ENCODE measurements around the gene TRIM46. TPM values are rescaled to one million over a fixed set of nuclear protein-coding genes. Genes with fewer than 3 reads are reported as not detected.

The TRIM46 gene
- polyA plus RNA-seq, 1 donor (not counting 4 experiments of a cell fraction or from before 2014, with no cell fraction given) = 1.7 TPM

DNA sequence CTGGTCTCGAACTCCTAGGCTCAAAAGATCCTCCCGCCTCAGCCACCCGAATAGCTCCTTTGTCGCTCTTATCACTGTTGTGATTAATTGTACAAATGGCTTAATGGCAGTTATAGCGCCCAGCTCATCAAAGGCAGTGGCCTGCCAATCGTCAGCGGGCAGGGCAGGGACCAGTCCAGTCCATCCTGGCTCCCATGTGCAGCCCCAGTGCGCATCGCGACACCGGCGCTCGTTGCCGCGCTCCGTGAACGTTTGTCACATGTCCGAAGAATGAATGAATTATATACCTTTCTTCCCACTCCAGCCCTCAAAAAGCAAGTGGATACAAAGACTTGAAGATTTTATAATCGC is 53.2 kb downstream of the TRIM46 start:
- dilution Hi-C loops (cut with MboI; ENCODE audit: extremely low pct_ligation_motif_present, low sequenced_read_pairs) = no loop called here
- H3K27ac ChIP-seq (ENCODE audit: control insufficient read depth, insufficient read depth, low read length) = peak overlapping the region; percentile 87
- H3K79me2 ChIP-seq (ENCODE audit: control insufficient read depth, insufficient read depth, low read length) = peaks cover 13% of the 10 kb centered on the region
- H4K20me1 ChIP-seq (ENCODE audit: control insufficient read depth, extremely low read depth, insufficient read depth, low read length) = no peaks in the 10 kb centered on the region
- no peaks in the 10 kb centered on the region for H3K9me3 ChIP-seq (ENCODE audit: control insufficient read depth, low read depth, low read length)
- peak overlapping the region; percentile 55 to 94 (median 94) for H3K4me3 ChIP-seq (ENCODE audit: control insufficient read depth in 2 of 3, extremely low read depth in 1 of 3, insufficient read depth in 2 of 3, low read depth in 1 of 3, low read length in 3 of 3)
- peaks cover 3% of the 10 kb centered on the region for H3K9me1 ChIP-seq (ENCODE audit: control insufficient read depth, extremely low read depth, insufficient read depth, low read length)
- no peaks in the 10 kb centered on the region for H3K36me3 ChIP-seq (ENCODE audit: control insufficient read depth in 2 of 2, extremely low read depth in 1 of 2, insufficient read depth in 2 of 2, low read length in 2 of 2)
- TF ChIP-seq EZH2 (IDR thresholded peaks at IDR 0.05; ENCODE audit: low read length) = no peak
- TF ChIP-seq, protein P1, sequence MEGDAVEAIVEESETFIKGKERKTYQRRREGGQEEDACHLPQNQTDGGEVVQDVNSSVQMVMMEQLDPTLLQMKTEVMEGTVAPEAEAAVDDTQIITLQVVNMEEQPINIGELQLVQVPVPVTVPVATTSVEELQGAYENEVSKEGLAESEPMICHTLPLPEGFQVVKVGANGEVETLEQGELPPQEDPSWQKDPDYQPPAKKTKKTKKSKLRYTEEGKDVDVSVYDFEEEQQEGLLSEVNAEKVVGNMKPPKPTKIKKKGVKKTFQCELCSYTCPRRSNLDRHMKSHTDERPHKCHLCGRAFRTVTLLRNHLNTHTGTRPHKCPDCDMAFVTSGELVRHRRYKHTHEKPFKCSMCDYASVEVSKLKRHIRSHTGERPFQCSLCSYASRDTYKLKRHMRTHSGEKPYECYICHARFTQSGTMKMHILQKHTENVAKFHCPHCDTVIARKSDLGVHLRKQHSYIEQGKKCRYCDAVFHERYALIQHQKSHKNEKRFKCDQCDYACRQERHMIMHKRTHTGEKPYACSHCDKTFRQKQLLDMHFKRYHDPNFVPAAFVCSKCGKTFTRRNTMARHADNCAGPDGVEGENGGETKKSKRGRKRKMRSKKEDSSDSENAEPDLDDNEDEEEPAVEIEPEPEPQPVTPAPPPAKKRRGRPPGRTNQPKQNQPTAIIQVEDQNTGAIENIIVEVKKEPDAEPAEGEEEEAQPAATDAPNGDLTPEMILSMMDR (optimal IDR thresholded peaks at IDR 0.05 in 1 of 3, IDR thresholded peaks at IDR 0.05 in 1 of 3, conservative IDR thresholded peaks at IDR 0.05 in 1 of 3; ENCODE audit: extremely low read depth in 1 of 3, insufficient read depth in 2 of 3, low read length in 3 of 3) = no peak
- H2AFZ ChIP-seq (ENCODE audit: control insufficient read depth, low read length) = peak overlapping the region; percentile 71
- peaks cover 37% of the 10 kb centered on the region for H3K4me1 ChIP-seq (ENCODE audit: control insufficient read depth, extremely low read depth, insufficient read depth, low read length)
- H3K4me2 ChIP-seq (ENCODE audit: control insufficient read depth, extremely low read depth, insufficient read depth, low read depth, low read length) = peak overlapping the region; percentile 87
- no peak for FAIRE-seq
- no peak for DNase-seq (ENCODE audit: low read depth, low spot score)
- no peaks in the 10 kb centered on the region for H3K27me3 ChIP-seq (ENCODE audit: control insufficient read depth, extremely low read depth, insufficient read depth, low read length)
- H3K9ac ChIP-seq (ENCODE audit: control insufficient read depth, extremely low read depth, insufficient read depth, low read length) = peak overlapping the region; percentile 90

GRCh38 chr1:155227261-155228095 is 53.8 kb downstream of the TRIM46 start:
- dilution Hi-C loops (cut with MboI; ENCODE audit: extremely low pct_ligation_motif_present, low sequenced_read_pairs) = no loop called here
- Histone ChIP-seq H3K4me1 (ENCODE audit: control insufficient read depth, extremely low read depth, insufficient read depth, low read length) (peaks cover 37% of the 10 kb centered on the region), H3K4me2 (ENCODE audit: control insufficient read depth, extremely low read depth, insufficient read depth, low read depth, low read length) (peak overlapping the region; percentile 87), H3K9ac (ENCODE audit: control insufficient read depth, extremely low read depth, insufficient read depth, low read length) (peak overlapping the region; percentile 90), H3K4me3 (ENCODE audit: control insufficient read depth in 2 of 3, extremely low read depth in 1 of 3, insufficient read depth in 2 of 3, low read depth in 1 of 3, low read length in 3 of 3) (peak overlapping the region; percentile 55 to 94 (median 94)), H3K27me3 (ENCODE audit: control insufficient read depth, extremely low read depth, insufficient read depth, low read length) (no peaks in the 10 kb centered on the region), H3K27ac (ENCODE audit: control insufficient read depth, insufficient read depth, low read length) (peak overlapping the region; percentile 87), H3K9me1 (ENCODE audit: control insufficient read depth, extremely low read depth, insufficient read depth, low read length) (peaks cover 3% of the 10 kb centered on the region), H2AFZ (ENCODE audit: control insufficient read depth, low read length) (peak overlapping the region; percentile 98), H4K20me1 (ENCODE audit: control insufficient read depth, extremely low read depth, insufficient read depth, low read length) (no peaks in the 10 kb centered on the region), H3K9me3 (ENCODE audit: control insufficient read depth, low read depth, low read length) (no peaks in the 10 kb centered on the region), H3K36me3 (ENCODE audit: control insufficient read depth in 2 of 2, extremely low read depth in 1 of 2, insufficient read depth in 2 of 2, low read length in 2 of 2) (no peaks in the 10 kb centered on the region), H3K79me2 (ENCODE audit: control insufficient read depth, insufficient read depth, low read length) (peaks cover 13% of the 10 kb centered on the region)
- DNase-seq (ENCODE audit: low read depth, low spot score) = peak; percentile 97
- TF ChIP-seq, protein P1 (optimal IDR thresholded peaks at IDR 0.05 in 1 of 3, IDR thresholded peaks at IDR 0.05 in 1 of 3, conservative IDR thresholded peaks at IDR 0.05 in 1 of 3; ENCODE audit: extremely low read depth in 1 of 3, insufficient read depth in 2 of 3, low read length in 3 of 3) = no peak
- TF ChIP-seq EZH2 (IDR thresholded peaks at IDR 0.05; ENCODE audit: low read length) = no peak
- FAIRE-seq = peak; percentile 9

Measured in keratinocyte (primary cell).